ENCODE results near the gene ZNF575.

ZNF575 gene

DNA sequence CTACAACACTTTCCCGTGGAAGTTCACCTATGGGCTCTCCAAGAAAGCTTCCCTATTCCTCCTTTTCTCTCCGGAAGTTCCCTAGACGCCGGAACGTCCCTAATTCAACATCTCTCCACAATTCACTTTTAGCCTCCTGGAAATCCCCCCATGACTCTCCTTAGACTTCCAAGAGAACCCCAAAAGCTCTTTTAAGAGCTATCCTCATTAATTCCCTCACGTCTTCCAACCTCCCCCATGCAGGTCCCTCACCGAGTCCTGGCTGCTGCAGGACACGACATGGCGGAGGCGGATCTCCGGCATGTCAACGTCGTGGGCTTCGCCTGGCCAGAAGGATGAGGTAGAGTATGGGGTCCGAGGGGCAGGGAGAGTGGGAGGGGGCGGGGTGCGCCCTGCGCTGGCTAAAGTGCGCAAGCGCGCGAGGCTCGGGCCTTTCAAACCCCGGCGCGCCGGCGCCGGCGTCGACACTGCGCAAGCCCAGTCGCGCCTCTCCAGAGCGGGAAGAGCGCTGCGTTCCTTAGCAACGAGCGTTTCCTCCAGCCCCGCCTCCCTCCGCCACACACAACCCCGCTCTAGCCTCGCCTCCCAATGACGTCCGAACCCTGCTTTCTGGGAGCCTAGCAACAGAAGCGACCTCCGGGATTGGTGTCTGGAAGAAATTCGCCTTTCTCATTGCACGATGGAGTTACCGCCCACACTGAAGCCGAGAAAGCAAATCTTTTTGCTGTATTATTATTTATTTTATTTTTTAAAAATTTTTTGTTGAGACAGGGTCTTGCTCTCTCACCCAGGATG lies 42.4 kb downstream of the ZNF575 start, which contains the start of the genes PINLYP and XRCC1:
PINLYP (plus strand) TSS at position 646 of the 795 bp plus-strand sequence. CDS start 1,391 bp downstream, outside the sequence.
XRCC1 (minus strand) TSS at position 372 of the 795 bp plus-strand sequence; CDS start at position 303, 69 bp downstream.
- peak; percentile 97 for DNase-seq

DNA sequence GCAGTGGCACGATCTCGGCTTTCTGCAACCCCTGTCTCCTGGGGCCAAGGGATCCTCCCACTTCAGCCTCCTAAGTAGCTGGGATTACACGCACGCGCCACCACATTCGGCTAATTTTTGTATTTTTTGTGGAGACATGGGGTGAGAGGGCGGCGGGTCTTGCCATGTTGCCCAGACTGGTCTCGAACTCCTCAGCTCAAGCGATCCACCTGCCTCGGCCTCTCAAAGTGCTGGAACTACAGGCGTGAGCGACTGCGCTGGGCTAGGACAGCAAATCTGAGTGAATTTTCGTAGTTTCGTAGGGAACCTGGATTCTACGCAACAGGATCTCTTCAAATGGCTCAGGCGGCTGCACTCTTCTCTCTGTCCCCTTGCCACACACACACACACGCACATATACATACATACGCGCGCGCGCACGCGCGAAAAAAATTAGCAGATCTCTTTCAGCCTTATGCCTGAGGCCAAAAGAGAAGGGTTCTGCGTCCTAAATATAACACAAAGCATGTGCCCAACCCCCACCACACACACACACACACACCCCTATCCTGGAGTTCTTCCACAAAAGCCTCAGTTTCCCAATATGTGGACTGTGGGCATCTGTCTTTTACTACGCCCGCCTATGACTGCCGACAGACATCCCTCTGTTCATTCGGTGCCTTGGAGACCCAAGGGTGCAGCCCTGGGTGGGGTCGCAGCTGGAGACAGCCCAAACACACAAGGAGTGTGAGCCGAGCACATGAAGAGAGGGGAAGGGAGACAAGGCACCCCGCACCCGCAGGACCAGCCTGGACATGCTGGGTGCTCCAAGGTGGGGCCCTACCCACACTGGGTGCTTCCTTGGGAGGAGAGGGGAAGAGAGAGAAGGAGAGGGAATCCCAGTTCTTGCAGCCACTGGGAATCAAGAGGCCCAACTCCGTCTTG lies 43.2 kb downstream of the ZNF575 start:
- DNase-seq = no peak

GRCh38 chr19:43578787-43579186 lies 45.8 kb downstream of the ZNF575 start:
- no peak for DNase-seq

GRCh38 chr19:43581467-43581866 lies 48.5 kb downstream of the ZNF575 start:
- DNase-seq = no peak

DNA sequence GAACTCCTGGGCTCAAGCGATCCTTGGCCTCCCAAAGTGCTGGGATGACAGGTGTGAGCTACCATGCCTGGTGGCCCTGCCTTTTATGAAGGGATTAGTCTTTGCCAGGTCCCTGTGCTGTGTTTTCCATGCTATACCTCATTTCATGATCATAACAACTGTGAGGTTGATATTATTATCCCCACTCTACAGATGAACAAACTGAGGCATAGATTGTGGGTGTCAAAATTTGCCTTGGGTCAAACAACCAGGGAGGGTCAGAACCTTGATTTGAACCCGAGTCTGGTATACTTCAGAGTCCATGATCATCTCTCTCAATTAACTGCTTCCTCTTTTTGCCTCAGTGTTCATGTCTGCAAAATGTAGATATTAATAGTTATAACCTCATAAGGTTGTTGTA lies 49.5 kb downstream of the ZNF575 start:
- DNase-seq = no peak

GRCh38 chr19:43584484-43584883 lies 51.5 kb downstream of the ZNF575 start:
- DNase-seq = no peak

Measured in NCI-H446 treated with DMSO at 0.1 percent for 48 hours (cell line).